Measurements from ENCODE around the gene DIP2A. TPM values are rescaled to one million over a fixed set of nuclear protein-coding genes. Genes with fewer than 3 reads are reported as not detected.
"Not testable (repeated sequence)": the region's sequence is repeated elsewhere in the genome, so short reads cannot be mapped to it uniquely, and the experiment has no call there.

DIP2A gene
- total RNA-seq, 1 experiment from 2014 or later: 21.5 TPM

DNA sequence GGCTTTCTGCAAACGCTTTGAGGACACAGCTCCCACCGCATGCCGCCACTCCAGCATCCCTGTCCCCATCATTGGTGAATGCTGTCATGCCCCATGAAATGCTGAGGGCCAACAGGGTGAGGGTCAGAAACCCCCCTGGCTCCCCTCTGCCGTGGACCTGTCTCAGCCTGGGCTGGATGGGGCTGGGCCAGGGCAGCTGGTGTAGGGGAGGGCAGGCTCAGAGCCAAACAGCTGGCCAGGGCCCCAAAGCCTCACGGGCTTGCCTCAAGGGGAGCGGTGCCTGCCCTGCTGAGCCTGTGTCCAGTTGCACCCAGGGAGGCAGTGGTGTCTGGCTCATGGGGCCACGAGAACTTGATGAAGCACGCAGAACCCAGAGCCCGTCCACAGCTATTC is 96.5 kb downstream of the DIP2A start:
- DNase-seq (ENCODE audit: low read depth): no peak

DNA sequence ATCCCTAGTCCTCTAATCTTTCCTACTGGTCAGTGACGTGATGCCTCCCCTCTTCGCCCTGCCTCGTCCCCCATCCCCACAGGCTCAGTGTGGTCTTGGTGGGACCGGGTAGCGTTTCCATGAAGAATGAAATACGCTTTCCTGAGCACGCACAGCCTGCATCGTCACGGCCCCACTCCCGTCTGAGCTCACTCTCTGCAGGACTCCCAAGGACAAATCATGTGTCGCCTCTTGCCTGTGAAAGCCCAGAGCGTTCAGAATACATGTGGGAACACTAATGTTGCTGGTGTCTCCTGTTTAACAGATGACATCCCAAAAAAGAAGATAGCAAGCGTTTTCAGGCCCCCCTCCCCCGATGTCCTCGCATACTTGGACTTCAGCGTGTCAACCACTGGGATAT is 97.0 kb downstream of the DIP2A start:
- DNase-seq (ENCODE audit: low read depth): no peak

DNA sequence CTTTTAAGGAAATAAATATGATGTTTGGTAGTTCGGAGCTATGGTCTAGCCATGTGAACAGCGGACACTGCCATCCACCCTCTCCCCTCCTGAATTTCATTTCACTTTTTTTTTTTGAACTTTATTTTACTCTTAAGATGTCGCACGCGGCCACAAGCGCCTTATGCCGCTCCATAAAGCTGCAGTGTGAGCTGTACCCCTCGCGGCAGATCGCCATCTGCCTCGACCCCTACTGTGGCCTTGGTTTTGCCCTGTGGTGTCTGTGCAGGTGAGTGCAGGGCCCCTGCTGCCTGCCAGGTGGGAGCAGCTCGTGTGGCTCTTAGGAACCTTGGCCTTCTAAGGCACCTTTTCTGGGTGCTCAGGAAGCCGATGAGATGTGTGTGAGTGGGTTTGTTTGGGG is 98.1 kb downstream of the DIP2A start:
- DNase-seq (ENCODE audit: low read depth): no peak

DNA sequence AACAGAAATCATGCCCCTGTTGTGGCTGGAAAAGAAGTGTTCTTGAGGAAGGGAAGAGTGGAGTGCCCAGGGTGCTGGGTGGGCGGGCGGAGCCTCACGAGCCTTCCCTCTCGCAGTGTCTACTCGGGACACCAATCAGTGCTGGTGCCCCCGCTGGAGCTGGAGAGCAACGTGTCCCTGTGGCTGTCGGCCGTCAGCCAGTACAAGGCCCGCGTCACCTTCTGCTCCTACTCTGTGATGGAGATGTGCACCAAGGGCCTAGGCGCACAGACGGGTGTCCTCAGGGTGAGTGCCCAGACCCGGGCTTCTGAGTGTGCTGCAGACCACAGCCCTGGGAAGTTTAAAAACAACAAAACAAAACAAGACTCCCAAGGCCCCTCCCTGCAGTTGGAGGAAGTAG is 98.8 kb downstream of the DIP2A start:
- no peak for DNase-seq (ENCODE audit: low read depth)

DNA sequence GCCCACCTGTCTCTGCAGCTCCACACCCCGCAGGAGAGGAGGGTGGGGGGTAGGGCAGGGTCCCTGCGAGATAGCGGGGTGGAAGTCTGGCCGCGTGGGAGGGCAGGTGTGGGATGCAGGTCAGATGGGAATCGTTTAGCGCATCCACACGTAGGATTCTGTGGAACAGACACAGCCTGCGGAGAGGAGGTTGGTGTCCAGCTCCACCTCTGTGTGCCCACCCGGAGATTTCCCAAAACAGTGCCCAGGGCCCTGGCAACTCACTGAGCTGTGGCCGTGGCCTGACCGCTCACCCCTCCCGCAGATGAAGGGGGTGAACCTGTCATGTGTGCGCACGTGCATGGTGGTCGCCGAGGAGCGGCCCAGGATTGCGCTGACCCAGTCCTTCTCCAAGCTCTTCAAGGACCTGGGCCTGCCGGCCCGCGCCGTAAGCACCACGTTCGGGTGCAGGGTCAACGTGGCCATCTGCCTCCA is 99.3 kb downstream of the DIP2A start:
- DNase-seq (ENCODE audit: low read depth): no peak

DNA sequence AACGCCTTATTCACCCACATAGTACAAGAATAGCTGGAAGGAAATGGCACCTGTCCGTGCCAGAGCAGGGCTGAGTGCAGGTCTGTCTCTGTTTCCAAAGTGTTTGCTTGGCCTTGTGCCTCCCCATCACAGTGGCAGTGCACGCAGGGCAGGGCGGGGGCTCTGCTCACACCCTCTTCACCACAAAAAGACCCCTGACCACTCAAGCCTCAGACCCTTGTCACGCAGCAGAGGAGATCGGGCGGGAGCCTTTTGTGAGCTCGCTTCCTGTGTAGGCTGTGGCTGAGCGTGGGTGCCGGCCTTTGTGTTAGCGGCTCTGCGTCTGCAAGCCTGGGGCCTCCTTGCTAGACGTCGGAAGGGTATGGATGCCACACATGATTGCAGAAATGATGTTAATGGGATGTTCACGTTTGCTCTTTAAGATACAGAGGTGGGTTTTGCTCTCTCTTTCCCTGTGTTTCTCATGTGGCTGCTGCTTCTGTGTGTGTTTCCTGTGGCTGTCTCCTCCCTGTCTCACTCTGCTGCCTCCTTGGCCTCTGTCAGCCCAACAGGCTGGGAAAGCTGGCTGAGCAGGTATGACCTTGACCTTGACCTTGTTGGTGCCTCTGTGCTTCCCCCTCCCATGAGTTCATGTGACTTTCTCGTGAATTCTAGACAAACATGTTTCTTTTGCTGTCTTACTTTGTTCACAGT is 100.7 kb downstream of the DIP2A start:
- DNase-seq (ENCODE audit: low read depth): no peak

DNA sequence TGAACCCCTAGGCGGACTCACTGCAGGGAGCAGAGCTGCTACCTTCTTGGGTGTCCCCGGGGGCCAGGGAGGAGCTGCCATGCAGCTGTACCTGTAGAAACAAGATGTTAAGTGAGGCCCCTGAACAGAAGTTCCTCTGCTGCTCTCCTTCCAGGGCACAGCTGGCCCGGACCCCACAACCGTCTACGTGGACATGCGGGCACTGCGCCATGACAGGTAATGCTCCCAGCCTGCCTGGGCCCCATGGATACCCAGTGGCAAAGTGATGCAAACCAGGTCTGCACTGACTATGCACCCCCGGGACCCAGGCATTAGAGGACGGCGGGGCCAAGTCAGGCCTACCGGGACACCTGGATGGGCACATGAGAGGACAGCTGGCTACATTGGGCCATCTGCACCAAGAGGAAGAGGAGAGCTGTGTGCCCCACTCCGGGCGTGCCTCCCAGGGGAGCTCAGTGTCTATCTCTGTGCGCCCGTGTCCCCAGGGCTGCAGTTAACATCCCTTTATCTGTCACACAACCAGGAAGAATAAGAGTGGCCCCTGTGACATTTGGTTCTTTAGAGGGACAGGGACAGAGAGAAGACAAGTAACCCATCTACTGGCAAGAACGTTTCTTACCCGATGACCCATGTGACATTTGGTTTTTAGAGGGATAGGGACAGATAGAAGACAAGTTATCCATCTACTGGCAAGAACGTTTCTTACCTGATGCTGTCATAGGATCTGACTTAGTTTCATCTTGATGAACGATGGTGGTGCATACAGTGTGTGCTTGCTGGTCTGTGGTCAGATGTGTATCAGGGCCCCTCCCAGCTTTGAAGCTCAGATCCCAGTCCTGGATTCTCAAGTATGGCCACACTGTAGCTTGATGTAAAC is 102.1 kb downstream of the DIP2A start:
- no peak for DNase-seq (ENCODE audit: low read depth)

DNA sequence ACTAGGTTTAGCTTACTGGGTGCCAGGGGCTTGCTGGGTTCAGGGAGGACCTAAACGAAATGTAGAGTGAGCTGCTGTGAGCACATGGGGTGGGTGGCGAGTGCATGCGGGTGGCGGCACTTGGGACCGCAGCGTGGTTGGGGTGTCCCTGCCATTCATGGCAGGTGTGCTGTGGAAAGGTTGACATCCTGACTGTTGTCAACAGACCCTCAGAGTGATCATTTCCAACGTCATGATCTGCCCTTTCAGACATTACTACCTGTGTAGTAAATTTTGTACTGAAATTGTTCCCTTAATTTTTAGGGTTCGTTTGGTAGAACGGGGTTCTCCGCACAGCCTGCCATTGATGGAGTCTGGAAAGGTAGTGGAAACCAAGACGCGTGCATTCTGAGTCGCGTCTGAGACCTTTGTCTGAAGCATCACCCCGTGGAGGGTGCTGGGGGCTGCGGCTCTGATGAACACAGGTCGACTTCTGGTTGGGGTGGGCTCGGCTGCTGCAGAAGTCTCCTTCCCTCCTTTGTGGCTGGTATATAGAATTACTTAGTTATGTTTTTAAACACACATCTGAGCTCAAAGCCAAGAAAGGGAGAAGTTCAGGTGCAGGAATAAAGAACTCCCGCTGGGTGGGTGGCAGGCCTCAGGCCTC is 102.9 kb downstream of the DIP2A start:
- DNase-seq (ENCODE audit: low read depth): no peak

DNA sequence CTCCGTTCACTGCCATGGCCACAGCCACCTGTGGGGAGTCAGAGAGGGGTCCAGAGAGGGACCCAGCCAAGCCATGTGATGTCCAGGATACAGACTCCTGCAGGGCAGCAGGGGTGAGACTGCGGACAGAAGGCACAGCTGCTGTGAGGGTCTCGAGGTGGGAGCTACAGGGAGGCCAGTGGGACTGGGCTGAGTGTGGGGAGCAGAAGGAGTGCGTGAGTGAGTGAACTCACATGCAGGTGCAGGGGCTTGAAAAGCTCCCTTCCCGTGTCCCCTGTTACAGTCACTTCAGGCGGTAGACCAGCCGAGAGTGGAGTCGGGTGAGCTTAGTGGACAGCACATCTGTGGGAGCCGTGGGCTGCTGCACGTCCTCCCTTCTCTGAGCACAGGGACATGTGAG is 103.8 kb downstream of the DIP2A start:
- DNase-seq (ENCODE audit: low read depth): no peak

DNA sequence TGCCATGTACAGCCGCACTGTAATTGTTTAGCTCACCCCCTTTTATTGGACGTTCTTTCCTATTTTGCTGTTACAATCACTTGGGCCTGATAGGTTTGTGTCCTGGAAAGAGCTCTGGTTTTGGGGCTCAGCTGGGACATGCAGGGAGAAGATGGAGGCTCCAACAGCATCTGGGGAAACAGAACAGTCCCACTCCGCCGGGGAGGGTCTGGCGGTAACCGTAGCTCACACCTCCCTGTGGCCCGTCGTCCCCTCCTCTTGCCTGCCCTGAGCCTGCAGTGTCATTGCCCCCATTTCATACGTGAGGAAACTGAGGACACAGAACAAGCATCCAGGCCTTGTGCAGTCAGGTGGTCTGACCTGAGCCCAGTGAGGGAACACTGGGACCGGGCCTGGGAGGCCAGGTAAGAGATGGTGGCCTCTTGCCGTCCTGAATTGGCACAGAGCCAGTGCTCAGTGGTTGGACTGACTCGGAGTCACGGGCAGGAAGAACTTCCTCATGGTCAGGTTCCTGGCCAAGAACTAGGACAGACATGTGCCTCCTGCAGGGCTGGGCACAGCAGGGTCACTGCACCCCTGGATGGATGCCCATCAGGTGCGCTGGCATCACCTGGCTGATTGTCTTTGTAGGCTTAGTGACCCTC is 104.4 kb downstream of the DIP2A start:
- peak; percentile 3 for DNase-seq (ENCODE audit: low read depth)

DNA sequence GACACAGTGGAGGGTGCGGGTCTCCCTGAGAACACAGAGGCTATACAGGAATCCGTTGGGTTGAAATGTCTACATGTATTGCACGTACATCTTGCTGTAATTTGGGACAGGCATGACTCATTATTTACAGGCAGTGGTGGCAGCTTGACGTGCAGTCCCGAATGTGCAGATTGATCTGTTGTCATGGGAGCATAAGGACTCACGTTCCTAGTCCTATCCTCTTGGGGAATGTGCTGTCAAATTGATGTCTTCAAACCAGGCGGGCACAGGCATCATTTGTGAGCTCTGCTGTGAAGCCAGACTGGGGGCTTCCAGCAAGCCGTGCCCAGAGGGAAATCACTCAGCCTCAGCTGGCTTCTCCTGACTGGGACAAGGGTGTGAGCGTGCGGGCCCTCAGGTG is 105.7 kb downstream of the DIP2A start:
- peak; percentile 3 for DNase-seq (ENCODE audit: low read depth)

DNA sequence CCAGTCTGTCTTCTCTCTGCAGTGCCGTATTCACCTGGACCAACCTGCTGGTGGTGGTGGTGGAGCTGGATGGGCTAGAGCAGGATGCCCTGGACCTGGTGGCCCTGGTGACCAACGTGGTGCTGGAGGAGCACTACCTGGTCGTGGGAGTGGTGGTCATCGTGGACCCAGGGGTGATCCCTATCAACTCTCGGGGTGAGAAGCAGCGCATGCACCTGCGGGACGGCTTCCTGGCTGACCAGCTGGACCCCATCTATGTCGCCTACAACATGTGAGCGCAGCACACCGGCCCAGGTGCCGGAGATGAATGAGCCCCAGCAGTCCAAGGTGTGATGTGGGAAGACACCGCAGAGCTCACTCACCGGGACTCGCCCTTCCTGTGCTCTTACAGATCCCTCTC is 108.7 kb downstream of the DIP2A start:
- no peak for DNase-seq (ENCODE audit: low read depth)

DNA sequence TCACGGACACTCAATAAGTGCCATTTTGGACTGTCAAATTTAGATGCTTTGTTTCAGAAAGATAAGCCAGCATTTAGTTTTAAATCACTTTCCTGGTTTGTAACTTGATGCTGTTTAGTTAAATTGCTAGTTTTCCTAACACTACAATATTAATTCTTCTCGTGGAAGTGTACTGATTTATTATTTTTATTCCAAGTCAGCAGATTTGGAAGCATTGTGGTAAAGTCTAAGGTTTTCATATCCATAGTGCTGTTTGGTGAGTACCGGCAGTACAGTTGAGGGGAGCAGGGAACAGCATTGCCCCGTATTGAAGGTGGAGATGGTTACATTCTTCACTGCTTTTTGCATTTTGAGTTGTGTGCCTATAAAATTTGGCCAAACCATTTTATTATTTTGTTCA is 109.9 kb downstream of the DIP2A start:
- DNase-seq (ENCODE audit: low read depth): no peak

DNA sequence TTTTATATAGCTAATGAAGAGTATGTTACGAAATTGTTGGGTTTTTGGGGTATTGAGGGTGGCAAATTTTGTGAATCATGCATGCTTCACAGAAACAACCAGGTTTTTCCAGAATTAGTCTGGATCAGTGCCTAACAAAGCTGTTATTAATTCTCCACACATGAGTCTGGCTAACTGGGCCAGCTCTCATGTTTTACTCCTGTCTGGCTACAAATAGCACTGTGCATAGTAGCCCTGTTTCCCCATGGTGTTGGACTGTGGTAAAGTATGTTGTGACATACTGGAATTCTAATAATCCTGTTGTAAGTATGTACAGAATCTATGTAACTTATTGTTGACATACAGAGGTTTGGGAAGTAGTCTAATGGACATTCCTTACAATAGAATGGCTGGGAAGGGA is 110.4 kb downstream of the DIP2A start:
- DNase-seq (ENCODE audit: low read depth): peak; percentile 4

DNA sequence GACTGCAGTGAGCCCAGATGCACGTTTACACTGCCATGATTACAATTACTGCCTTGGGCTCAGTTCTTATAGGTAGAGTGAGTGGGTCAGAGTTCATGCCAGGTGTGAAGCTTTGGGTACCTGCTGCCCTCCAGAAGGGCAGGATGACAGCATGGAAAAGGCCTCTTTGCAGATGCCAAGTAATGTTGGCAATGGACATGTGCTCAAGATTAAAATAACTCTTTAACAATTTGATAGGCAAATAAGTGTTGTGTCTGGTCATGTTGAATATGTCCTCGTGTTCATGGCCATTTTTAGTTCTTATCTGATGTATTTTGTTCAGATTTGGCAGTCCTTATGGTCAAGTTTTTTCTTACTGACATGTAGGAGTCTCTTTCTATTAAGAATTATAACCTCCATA is 111.4 kb downstream of the DIP2A start:
- no peak for DNase-seq (ENCODE audit: low read depth)

DNA sequence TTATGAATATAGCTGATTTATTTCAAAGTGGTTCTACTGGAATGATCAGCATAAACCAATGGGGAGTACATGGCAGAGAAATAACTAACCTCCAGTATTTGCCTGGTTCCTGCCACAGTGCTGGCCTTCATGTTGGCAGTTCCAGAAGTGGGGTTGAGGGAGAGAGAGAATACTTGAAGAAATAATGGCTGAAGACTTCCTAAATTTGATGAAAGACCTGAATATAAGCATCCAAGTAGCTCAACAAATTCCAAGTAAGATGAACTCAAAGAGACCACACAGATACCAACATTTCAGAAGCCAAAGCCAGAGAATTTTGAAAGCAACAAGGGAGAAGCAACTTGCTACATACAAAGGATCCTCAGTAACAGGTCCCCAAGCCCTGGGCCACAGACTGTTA is 111.9 kb downstream of the DIP2A start:
- no peak for DNase-seq (ENCODE audit: low read depth)

DNA sequence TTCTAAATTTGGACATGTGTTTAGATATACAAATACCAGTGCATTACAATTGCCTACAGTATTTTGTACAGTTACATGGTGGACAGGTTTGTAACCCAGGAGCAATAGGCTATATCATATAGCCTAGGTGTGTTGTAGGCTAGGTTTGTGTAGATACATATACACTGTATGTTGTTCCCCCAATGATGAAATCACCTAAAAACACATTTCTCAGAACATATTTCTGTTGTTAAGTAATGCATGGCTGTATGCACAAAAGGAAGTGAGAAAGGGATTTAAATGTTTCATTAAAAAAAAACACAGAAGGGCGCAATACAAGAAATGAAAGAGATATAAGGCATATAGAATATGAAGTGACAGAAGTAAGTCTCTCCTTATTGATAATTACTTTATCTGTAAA is 114.2 kb downstream of the DIP2A start:
- no peak for DNase-seq (ENCODE audit: low read depth)

DNA sequence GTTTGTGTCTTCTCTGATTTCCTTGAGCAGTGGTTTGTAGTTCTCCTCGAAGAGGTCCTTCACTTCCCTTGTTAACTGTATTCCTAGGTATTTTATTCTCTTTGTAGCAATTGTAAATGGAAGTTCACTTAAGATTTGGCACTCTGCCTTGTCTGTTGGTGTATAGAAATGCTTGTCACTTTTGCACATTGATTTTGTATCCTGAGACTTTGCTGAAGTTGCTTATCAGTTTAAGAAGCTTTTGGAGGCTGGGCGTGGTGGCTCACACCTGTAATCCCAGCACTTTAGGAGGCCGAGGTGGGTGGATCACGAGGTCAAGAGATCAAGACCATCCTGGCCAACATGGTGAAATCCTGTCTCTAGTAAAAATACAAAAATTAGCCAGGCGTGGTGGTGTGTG is 119.1 kb downstream of the DIP2A start:
- DNase-seq (ENCODE audit: low read depth): not testable (repeated sequence)

DNA sequence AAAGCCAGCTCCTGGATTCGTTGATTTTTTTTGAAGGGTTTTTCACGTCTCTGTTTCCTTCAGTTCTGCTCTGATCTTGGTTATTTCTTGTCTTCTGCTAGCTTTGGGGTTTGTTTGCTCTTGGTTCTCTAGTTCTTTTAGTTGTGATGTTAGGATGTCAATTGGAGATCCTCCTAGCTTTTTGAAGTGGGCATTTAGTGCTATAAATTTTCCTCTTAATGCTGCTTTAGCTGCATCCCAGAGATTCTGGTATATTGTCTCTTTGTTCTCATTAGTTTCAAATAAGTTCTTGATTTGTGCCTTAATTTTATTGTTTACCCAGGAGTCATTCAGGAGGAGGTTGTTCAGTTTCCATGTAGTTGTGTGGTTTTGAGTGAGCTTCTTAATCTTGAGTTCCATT is 120.7 kb downstream of the DIP2A start:
- DNase-seq (ENCODE audit: low read depth): not testable (repeated sequence)

DNA sequence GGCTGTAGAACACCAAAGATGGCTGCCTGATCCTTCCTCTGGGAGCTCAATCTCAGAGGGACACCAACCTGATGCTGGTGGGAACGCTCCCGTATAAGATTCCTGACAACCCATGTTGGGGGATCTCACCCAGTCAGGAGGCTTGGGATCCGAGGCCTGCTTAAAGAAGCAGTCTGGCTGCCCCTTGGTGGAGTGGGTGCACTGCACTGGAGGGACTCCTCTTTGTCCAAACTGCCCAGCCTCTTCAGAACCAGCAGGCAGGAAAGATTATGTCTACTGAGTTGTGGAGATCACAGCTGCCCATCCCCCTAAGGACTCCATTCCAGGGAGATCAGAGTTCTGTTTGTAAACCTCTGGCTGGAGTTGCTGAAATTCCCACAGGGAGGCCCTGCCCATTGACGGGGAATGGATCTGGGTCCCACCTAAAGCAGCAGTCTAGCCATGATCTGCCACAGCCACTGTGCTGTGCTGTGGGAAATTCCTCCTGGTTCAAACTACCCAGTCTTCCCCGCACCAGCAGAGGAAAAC is 123.2 kb downstream of the DIP2A start:
- DNase-seq (ENCODE audit: low read depth): no peak

DNA sequence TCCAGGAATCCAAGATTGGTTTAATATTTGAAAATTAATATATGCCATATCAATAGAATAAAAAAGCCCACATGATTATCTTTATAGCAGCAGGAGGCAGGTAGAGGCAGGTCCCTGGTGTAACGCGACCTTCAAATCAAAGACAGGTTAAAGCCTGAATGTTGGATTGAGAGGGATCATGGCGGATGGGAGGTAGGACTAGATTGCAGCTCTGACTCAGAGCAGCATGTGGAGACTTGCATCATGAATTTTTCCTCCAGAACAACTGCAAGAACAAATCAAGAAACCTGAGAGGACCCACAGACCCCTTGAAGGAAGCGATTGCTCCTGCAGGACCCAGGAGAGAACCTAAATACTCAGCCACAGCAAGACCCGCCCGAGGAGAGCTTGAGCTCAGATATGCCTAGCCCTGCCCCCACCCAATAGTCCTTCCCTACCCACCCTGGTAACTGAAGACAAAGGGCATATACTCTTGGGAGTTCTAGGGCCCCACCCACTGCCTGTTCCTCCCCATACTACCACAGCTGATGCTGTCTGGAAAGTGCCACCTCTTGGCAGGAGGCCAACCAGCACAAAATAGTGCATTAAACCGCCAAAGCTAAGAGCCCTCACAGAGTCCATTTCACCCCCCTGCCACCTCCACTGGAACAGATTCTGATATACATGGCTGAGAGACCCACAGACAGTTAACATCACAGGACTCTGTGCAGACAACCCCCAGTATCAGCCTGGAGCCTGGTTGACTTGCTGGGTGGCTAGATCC is 126.7 kb downstream of the DIP2A start:
- no peak for DNase-seq (ENCODE audit: low read depth)
